Fibroblast of mammary gland (primary cell): ENCODE results near the gene PBX4.

Source experiments
- DNase-seq: peaks from one replicate; pipeline ENCODE4 v3.0.0-alpha.2; 2010; ENCODE audit warnings: low read depth
- H3K4me3 ChIP-seq: 2 replicates; pipeline ENCODE4 v1.5.1; 2011; ENCODE audit warnings: low read depth, mild to moderate bottlenecking, low read length, moderate library complexity; ENCODE audit not compliant: control insufficient read depth
- TF ChIP-seq, protein P1 (sequence below): conservative IDR thresholded peaks from 2 replicates; pipeline ENCODE4 v1.5.1; 2011; ENCODE audit warnings: low read depth, low read length, inconsistent platforms; ENCODE audit not compliant: control insufficient read depth, insufficient read depth

Gene PBX4

DNA sequence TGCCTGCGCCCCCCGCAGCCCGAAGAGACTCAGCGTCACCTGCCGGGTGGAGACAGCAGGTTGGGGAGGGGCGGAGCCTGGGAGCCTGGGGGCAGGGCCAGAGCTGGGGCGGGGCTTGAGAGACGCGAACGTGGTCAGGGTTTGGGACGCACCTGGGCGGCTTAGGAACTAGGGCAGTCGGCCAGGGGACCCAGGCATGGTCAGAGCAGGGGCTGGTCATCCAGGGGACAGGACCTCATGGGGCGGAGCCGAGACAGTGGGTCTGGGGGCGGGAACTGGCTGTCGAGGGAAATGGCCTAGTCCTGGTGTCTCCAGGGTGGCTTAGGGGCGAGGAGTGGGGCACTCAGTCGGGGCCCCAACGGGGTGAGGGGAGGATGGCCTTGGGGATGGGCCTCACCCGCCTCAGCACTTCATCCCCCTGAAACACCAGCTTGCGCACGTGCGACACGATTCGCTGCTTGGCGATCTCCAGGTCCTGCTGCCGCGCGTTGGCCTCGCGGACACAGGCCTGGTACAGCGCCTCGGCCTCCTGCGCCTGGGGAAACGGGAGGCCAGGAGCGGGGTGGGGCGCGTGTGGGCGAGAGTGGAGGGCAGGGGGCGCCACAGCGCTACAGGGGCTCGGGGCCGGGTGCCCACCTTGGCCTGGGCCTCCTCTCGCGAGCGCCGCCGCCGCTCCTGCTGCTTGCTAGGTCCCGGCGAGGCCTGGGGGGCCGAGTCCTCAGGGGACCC, 19.2 kb upstream of the PBX4 start:
- DNase-seq: no peak
- H3K4me3 ChIP-seq: no peak overlapping the region

DNA sequence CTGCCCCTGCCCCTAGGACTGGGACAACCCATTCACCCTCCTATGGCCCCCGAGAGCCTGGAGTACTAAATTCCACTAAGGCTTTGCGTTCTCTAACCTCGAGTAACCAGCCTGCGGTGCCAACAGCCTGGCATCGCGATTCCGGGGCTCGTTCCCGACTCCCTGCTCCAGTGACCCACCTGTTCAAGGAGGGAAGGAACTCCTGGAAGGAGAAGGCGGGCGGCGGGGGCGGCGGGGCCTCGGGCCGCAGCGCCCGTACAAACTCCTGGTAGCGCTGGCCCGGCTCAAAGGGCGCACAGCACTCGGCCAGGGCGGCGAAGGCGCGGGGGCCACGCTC, 18.7 kb upstream of the PBX4 start:
- no peak overlapping the region for H3K4me3 ChIP-seq
- DNase-seq: no peak
- TF ChIP-seq, protein P1, sequence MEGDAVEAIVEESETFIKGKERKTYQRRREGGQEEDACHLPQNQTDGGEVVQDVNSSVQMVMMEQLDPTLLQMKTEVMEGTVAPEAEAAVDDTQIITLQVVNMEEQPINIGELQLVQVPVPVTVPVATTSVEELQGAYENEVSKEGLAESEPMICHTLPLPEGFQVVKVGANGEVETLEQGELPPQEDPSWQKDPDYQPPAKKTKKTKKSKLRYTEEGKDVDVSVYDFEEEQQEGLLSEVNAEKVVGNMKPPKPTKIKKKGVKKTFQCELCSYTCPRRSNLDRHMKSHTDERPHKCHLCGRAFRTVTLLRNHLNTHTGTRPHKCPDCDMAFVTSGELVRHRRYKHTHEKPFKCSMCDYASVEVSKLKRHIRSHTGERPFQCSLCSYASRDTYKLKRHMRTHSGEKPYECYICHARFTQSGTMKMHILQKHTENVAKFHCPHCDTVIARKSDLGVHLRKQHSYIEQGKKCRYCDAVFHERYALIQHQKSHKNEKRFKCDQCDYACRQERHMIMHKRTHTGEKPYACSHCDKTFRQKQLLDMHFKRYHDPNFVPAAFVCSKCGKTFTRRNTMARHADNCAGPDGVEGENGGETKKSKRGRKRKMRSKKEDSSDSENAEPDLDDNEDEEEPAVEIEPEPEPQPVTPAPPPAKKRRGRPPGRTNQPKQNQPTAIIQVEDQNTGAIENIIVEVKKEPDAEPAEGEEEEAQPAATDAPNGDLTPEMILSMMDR: no peak

More for the DNA sequence above, 19.2 kb upstream of the PBX4 start:
- TF ChIP-seq, protein P1: no peak

DNA sequence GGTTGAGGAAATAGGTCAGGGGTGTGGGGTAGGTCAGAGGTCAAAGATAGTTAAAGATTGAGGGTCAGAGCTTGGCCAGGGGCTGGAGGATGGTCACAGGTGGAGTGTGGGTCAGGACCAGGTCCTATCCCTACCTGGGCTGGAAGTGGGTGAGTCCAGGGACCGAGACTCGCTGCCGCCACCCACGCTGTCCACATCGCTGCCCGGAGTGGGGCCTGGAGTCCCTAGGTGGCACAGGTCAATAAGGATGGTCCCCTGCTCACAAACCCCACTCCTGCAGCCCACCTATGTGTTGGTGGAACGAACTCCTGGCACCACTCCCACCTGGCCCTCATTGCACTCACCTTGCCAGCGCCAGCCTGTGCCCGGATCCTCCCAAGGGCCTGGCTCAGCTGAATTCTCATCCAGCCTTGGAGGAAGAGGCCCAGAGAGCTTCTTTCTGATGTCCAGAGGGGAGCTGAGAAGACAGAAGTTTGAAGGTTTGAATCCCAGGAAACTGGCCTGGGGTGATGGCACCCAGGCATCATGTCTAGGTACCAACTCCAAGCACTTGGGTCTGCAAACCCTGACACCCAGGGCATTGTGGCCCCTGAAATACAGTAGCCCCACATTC, 18.2 kb upstream of the PBX4 start:
- no peak overlapping the region for H3K4me3 ChIP-seq
- TF ChIP-seq, protein P1: no peak

DNA sequence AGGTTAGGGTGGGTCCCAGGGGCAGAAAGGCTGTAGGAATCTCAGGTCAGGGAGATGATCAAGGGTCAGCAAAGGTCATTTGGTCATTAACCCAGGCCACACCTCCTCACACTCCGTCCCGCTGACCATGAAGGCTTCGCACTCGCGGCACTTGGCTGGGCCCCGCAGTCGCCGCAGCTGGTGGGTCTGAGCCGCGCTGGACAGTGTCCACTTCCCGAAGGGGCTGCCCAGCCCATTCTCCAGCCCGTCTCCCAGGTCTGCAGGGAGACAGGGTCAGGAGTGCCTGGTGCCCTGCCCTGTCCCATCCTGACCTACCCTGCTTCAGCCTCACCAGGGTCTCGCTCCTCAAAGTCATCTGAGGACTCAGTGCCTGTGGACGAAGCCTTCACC, 16.8 kb upstream of the PBX4 start:
- no peak overlapping the region for H3K4me3 ChIP-seq
- TF ChIP-seq, protein P1: no peak
- DNase-seq: no peak

More for the DNA sequence above, 18.2 kb upstream of the PBX4 start:
- DNase-seq: no peak

DNA sequence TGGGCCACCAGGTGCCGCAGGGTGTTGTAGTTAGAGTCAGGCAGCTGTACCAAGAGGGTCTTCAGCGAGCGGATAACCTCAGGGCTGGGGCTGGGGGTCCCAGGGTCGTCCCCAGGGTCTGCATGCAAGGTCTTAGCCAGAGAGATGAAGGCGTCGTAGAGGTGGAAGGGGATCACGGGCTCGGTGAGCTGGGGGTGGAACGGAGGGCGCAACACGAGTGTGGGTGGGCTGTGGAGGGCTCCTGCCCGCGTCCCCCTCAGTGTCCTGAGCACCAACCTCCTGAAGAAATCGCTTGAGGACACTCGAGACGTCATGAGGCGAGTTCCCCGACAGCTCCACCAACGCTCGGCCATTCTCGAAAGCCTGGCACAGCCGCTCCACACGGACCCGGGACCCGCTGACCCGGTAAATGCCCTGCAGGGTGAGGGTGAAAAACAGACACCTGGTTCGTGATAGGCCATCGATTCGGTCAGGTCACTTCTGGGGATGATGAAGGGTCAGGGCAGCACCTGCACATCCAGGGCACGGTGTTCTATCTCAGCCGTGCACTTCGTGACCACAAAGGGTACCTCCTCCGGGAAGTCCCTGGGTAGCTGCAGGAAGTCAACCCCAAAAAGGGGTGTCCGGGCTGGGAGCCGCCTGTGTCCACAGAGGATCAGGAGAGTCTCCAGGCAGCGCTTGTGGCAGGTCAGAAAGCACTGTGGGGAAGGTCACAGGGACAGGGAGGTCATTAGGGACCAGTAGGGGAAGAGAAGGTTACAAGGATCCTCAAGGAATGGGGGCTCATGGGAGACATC, 16.2 kb upstream of the PBX4 start:
- H3K4me3 ChIP-seq: no peak overlapping the region
- DNase-seq: no peak
- TF ChIP-seq, protein P1: no peak

DNA sequence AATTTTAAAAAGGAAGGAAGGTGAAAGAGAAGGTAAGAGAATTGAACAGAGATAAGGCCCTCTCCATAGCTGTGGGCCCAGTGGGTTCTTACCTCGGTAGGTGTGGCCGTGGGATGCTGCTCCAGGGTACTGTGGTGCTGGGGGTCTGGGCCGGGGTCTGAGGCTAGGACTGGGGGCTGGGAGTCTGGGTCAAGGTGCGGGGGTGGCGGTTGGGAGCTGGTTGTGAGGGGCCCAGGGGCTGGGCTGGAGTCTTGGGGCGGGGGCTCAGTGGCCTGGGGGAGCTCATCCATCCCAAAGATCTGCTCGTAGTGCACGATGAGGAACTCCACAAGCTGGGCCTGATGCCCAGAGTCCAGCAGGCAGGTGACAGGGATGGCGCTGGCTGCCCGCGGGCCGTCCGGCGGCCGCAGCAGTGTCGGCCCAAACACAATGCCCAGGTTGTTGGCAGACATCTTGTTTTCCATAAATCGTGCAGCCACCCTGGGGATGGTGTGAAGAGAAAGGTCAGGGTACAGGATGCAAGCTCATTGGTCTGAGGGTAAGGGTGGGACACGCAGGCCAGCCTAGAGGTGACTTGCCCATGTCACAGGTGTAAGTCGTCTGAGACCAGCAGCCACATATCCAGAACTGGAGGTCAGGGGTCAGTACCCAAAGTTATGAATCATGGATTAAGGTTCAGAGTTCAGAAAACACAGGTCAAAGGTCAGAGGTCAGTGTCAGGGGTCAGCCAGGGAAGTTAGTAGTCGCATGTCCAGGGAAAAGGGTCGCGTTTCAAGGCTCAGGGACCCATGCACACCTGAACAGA, 15.4 kb upstream of the PBX4 start:
- no peak overlapping the region for H3K4me3 ChIP-seq
- DNase-seq: no peak
- TF ChIP-seq, protein P1: no peak
